ENCODE data around the gene ZNF423. TPM values are rescaled to one million over a fixed set of nuclear protein-coding genes. Genes with fewer than 3 reads are reported as not detected.

The ZNF423 gene
- total RNA-seq, 1 donor from 2014 or later, result 10.7 TPM

DNA sequence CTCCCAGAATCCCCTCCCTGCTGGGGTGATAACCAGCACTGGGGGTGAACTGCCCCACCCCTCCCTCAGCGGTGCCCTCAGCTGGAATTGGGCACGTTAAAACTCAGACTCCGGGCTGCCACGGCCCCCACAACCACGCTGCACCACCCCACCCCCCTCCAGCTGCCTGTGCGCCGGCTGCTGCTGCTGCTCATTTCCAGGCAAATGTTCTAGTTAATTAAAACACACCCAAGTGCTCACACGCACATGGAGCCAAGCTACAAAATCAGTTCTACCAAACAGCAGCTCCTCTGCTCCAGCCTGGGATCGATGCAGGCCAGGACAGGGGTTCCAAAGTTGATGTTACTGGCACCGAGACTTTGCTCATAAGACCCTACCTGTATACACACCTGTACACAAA lies 180.5 kb downstream of the ZNF423 start:
- H3K4me1 ChIP-seq, result no peaks in the 10 kb centered on the region
- ATAC-seq (no peak), DNase-seq (no peak)
- H3K36me3 ChIP-seq, result no peaks in the 10 kb centered on the region
- TF ChIP-seq, protein P1, sequence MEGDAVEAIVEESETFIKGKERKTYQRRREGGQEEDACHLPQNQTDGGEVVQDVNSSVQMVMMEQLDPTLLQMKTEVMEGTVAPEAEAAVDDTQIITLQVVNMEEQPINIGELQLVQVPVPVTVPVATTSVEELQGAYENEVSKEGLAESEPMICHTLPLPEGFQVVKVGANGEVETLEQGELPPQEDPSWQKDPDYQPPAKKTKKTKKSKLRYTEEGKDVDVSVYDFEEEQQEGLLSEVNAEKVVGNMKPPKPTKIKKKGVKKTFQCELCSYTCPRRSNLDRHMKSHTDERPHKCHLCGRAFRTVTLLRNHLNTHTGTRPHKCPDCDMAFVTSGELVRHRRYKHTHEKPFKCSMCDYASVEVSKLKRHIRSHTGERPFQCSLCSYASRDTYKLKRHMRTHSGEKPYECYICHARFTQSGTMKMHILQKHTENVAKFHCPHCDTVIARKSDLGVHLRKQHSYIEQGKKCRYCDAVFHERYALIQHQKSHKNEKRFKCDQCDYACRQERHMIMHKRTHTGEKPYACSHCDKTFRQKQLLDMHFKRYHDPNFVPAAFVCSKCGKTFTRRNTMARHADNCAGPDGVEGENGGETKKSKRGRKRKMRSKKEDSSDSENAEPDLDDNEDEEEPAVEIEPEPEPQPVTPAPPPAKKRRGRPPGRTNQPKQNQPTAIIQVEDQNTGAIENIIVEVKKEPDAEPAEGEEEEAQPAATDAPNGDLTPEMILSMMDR (IDR thresholded peaks at IDR 0.05), result no peak
- no peak overlapping the region for H3K4me3 ChIP-seq
- no peaks in the 10 kb centered on the region for H3K27me3 ChIP-seq (ENCODE audit: low read depth)
- intact Hi-C loops (cut with DNase I), result no loop called here
- H3K27ac ChIP-seq, result no peak overlapping the region
- no peaks in the 10 kb centered on the region for H3K9me3 ChIP-seq

DNA sequence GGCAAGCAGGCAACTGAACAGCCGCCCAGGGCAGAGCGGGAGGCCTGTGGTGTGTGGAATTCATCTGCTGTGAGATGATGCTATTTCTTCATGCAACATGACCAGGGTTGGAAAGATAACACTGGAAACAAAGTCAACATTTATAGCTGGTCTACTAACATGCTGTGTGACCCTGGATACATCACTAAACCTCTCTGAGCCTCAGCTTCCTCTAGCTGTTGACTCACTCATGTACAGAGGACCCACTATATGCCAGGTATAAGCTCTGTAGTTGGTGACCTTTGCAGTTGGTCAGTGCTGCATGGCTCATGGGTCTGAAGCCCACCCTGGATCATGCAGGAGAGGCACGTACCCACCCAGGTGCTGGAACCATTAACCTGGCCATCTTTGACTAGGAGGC lies 180.9 kb downstream of the ZNF423 start:
- Histone ChIP-seq H3K27me3 (ENCODE audit: low read depth) (no peaks in the 10 kb centered on the region), H3K36me3 (no peaks in the 10 kb centered on the region), H3K27ac (no peak overlapping the region), H3K4me3 (no peak overlapping the region), H3K4me1 (no peaks in the 10 kb centered on the region), H3K9me3 (no peaks in the 10 kb centered on the region)
- TF ChIP-seq, protein P1 (IDR thresholded peaks at IDR 0.05), result no peak
- intact Hi-C loops (cut with DNase I), result no loop called here
- no peak for ATAC-seq
- no peak for DNase-seq

DNA sequence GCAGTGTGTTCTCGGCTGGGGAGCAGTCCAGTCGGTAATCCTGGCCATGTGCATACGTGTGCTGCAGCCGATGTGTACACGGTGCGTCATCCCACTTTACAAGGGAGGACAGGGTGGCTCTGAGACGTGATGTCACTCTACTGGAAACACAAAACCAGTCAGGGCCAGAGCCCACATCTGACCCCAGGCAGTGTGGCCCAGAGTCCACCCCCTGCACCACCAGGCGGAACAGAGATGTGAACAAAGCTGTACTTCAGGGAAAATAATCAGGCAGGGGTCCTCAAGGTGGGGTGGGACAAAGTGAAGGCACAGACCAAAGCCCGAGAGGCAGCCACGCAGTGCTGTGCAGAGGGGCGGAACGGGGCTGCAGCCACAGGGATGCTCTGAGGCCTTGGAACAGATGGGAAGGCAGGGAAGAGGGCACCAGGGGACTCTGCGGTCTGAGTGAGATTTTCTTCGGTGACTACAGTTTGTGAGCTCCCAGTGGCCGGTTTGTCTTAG lies 181.5 kb downstream of the ZNF423 start:
- no peaks in the 10 kb centered on the region for H3K27me3 ChIP-seq (ENCODE audit: low read depth)
- H3K9me3 ChIP-seq, result no peaks in the 10 kb centered on the region
- H3K27ac ChIP-seq, result no peak overlapping the region
- TF ChIP-seq, protein P1 (IDR thresholded peaks at IDR 0.05), result no peak
- intact Hi-C loops (cut with DNase I), result no loop called here
- H3K4me1 ChIP-seq, result no peaks in the 10 kb centered on the region
- no peaks in the 10 kb centered on the region for H3K36me3 ChIP-seq
- no peak overlapping the region for H3K4me3 ChIP-seq
- ATAC-seq (no peak), DNase-seq (no peak)

DNA sequence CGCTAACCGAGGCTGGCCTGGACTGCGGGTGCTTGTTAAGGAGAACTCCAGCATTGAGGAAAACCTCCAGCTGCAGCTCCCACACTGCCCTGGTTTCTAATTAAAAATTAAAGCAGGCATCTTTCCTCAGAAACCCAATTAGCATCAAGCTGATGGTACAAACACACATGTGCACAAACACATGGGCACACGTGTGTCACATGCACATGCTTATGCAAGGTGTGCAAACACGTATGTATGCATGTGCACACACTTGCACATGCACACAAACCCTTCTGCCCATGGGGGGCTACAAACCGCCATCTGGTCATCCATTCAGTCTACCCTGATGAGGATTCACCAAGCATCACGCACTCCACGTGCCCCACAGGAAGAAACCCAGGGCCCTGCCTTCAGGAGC lies 182.5 kb downstream of the ZNF423 start:
- H3K9me3 ChIP-seq, result no peaks in the 10 kb centered on the region
- no peak overlapping the region for H3K4me3 ChIP-seq
- no peak overlapping the region for H3K27ac ChIP-seq
- H3K36me3 ChIP-seq, result no peaks in the 10 kb centered on the region
- intact Hi-C loops (cut with DNase I), result no loop called here
- DNase-seq (no peak), ATAC-seq (no peak)
- TF ChIP-seq, protein P1 (IDR thresholded peaks at IDR 0.05), result no peak
- H3K4me1 ChIP-seq, result no peaks in the 10 kb centered on the region
- no peaks in the 10 kb centered on the region for H3K27me3 ChIP-seq (ENCODE audit: low read depth)

DNA sequence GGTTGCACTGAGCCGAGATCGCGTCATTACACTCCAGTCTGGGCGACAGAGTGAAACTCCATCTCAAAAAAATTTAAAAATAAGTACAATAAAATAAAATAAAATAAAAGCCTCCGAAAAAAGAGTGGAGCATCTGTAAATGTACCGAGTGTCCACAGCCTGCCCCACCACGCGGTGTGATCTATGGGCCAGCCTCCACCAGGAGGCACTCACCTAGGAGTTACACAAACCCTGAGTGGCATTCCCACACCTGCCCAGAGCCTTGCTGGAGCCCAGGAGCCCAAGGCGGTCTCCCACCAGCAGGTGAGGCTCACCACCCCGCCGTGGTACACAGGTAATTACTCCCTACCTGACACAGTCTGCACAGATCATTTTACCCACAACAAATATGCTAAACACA lies 183.2 kb downstream of the ZNF423 start:
- no peaks in the 10 kb centered on the region for H3K27me3 ChIP-seq (ENCODE audit: low read depth)
- H3K36me3 ChIP-seq, result no peaks in the 10 kb centered on the region
- intact Hi-C loops (cut with DNase I), result no loop called here
- DNase-seq (no peak), ATAC-seq (no peak)
- H3K4me3 ChIP-seq, result no peak overlapping the region
- H3K4me1 ChIP-seq, result no peaks in the 10 kb centered on the region
- TF ChIP-seq, protein P1 (IDR thresholded peaks at IDR 0.05), result no peak
- H3K9me3 ChIP-seq, result no peaks in the 10 kb centered on the region
- no peak overlapping the region for H3K27ac ChIP-seq

DNA sequence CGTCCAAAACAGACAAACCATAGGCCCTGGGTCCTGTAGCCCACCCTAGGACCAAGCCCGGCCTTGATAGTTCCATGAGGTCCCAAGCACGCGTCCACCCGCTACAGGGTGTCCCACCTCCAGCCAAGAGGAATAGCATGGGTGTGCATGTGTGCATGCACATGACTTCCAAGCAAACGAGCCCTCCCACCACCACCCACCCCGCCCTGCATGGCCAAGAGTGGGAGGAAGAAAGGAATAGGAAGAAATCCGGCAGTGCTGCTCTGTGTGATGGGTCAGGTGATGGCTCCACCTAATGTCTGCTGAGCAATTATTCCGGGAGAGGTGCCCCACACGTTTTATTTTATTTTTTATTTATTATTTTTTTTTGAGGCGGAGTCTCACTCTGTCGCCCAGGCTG lies 184.6 kb downstream of the ZNF423 start:
- no peaks in the 10 kb centered on the region for H3K4me1 ChIP-seq
- no peaks in the 10 kb centered on the region for H3K27me3 ChIP-seq (ENCODE audit: low read depth)
- ATAC-seq (no peak), DNase-seq (no peak)
- H3K27ac ChIP-seq, result no peak overlapping the region
- H3K36me3 ChIP-seq, result no peaks in the 10 kb centered on the region
- no peak overlapping the region for H3K4me3 ChIP-seq
- no peaks in the 10 kb centered on the region for H3K9me3 ChIP-seq
- TF ChIP-seq, protein P1 (IDR thresholded peaks at IDR 0.05), result no peak
- intact Hi-C loops (cut with DNase I), result no loop called here
